ENCODE data around the gene COL15A1.

Gene COL15A1

DNA sequence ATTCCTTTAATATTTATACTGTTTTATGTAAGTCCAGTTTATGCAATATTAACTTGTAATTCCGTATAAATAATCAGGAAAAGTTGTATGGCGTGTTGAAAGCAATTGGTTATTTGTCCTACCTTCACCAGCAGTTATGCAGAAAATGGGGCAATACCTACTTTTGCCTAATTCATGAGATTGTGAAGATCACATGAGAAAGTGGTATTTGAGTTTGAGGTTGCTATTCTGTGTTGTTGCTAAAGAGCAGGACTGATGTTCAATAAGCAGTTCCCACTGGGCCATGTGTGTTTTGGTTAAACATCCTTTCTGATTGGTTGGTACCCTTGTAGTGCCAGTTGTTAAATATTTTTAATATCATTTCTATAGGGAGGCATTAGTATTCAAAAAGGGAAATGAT lies 164.4 kb downstream of the COL15A1 start:
- no peak for DNase-seq (ENCODE audit: low spot score)

DNA sequence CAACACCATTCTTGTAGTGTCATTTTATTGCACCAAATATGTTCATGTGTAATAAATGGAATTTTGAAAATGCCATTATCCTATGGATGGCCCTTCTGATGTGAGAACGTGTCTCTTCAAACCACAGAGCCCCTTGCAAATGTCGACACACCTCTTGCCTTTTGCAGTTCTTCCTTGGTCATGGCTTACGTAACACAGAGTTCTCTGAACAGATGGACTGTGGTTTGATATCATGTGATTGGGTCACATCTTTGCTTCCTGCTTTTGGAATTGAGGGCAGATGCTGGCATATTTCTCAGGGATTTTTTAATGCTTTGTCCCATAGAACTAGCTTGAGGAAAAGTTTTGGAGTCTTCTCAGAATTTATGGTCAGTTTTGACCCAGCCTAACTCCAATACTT lies 165.8 kb downstream of the COL15A1 start:
- DNase-seq (ENCODE audit: low spot score): no peak

- no peak for DNase-seq (ENCODE audit: low spot score)
Observed at GRCh38 chr9:99112750-99113413, 169.2 kb downstream of the COL15A1 start.

- no peak for DNase-seq (ENCODE audit: low spot score)
Observed at GRCh38 chr9:99113414-99114048, 169.8 kb downstream of the COL15A1 start.

GRCh38 chr9:99114049-99114440 lies 170.3 kb downstream of the COL15A1 start:
- DNase-seq (ENCODE audit: low spot score): no peak

DNA sequence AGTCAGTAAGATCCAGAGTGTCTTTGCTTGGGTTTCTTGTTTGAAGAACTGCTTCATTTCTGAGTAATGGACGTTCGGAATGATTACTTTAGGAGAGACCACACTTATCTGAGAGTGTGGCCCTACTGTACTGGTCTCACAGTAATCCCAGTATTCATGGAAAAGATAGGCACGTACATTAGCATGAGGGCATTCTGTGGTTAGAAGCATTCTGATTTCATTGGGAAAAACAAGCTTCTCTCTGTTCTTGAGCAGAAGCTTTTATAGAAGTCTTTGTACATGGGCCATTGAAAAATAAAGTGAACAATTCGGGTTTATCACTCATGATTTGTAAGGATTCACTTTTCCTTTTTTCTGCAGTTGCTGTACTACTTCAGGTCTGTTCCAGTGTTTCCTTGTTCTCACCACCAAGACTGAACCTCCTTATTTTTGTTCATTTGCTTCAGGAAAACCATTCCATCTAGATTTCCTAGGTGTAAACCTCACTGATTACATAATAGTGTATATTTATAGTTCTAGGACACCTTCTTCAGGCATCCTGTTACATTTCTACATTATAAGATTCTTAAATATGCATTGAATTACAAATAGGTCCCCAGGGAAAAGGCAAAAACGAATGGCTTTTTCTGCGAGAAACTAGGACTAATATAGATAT lies 171.3 kb downstream of the COL15A1 start:
- no peak for DNase-seq (ENCODE audit: low spot score)

DNA sequence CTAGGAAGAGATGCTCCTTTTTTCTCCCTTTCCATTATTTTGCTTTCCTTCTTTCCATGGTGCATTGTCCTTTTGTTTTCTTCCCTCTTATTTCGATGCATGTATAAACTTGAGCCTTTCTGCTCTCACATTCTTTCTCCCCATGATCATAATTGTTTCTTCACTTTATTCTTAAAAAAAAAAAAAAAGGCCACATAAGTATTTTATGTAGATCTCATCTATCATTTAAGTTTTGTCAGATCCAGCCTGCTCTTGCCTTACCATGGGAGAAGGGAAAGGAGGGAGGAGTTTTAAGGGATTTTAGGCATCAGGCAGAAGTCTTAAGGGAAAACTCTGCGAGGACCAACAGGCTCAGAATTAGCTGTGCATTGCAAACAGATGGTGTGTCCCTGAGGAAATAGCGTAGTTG lies 172.3 kb downstream of the COL15A1 start:
- DNase-seq (ENCODE audit: low spot score): no peak

DNA sequence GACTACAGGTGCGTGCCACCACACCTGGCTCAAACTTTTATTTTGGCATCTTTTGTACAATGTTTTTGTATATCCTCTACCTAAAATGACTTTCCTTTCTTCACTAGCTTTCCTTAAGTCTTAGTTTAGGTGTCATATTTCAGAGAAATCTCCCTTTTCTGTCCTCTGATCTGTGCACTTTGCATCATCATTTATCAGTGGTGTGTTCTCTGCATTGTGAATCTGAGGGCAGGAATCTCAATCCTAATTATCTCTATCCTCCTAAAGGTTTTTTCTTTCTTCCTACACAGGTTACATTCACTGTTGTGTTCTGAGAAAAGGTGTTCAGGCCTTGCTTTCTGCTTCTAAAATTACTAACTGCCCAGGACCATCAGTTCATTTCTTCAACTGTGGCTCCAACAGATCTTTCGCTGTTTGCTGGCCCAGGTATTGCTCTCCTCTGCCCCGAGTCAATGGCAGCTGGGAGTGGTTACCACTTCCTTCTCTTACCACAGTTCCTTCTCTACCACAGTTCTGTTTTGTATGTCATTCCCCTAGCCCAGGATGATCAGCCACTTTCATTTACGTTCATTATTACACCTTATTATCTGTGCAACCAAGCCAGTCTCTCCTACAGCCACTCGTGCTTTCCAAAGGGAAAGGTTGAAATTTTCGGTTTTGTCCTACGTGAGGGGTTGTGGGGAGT lies 175.2 kb downstream of the COL15A1 start:
- DNase-seq (ENCODE audit: low spot score): no peak

DNA sequence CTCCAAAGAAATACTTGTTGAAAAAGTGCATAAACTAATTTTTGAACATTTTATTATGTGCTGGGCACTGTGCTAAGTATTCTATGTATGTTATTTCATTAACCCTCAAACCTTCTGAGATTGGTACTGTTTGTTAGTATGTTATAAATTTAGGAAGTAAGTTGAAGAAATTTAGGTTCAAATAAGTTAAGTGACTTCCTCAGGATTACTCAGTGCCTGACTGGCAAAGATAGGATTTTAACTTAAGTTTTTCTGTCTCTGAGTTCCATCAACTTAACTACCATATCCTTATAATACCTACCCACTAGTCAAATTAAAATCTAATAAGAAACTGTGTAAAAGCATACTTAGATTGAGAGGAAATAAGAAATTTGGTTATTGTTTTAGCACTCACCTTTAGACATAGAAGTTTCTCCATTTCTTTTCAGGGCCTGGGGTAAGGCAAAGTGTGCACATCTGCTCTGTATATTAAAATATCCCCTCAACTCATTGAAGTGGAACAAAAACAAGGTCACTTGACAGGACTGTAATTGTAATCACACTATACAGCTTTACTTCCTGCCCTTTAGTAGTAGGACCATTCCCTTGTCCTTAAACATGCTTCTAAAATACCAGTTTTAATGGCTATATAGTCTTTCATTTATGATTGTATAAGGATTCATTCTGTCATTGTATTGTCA lies 176.4 kb downstream of the COL15A1 start:
- no peak for DNase-seq (ENCODE audit: low spot score)

Data from LoVo (cell line).